CD4-positive, alpha-beta T cell (primary cell): ENCODE measurements around the gene DYNC1I2. TPM values are rescaled to one million over a fixed set of nuclear protein-coding genes. Genes with fewer than 3 reads are reported as not detected.

ENCODE experiments used
- ATAC-seq: fragments of 200-7000 bp; cut with Tn5 transposase; one replicate; pipeline ENCODE4 v1.10.0; 2022; ENCODE audit warnings: mild to moderate bottlenecking; ENCODE audit not compliant: poor library complexity
- CTCF ChIA-PET: fragments of 350-600 bp; sonication (Branson Sonifier 250); formaldehyde crosslinking; loops from one replicate; lab custom pipeline; 2021; ENCODE audit warnings: antibody characterized with exemption, inconsistent platforms; lab: Charles Lee
- POLR2A ChIA-PET: fragments of 350-600 bp; sonication (Branson Sonifier 250); formaldehyde crosslinking; loops from one replicate; lab custom pipeline; 2021; ENCODE audit warnings: antibody characterized with exemption, inconsistent platforms; lab: Charles Lee
- DNase-seq, 14 experiments: peaks; one replicate each; pipeline ENCODE4 v3.0.0-alpha.2; 2013 to 2020; ENCODE audit warnings: mixed read lengths in 2 of 14
- H3K27ac ChIP-seq, 2 donors: one replicate each; pipeline versions ENCODE4 v1.5.1 to v1.7.0; 2013; ENCODE audit warnings: low read length in 2 of 2, low read depth in 1 of 2, mild to moderate bottlenecking in 1 of 2
- H3K27me3 ChIP-seq, 2 experiments: 1 replicate in 1 of 2; 2 replicates in 1 of 2; pipeline versions ENCODE4 v1.6.1 to v1.7.0; 2013; ENCODE audit warnings: low read length in 2 of 2, control low read depth in 1 of 2, mild to moderate bottlenecking in 1 of 2, moderate library complexity in 1 of 2; ENCODE audit not compliant: insufficient read depth in 2 of 2, control insufficient read depth in 1 of 2
- H3K36me3 ChIP-seq: one replicate; pipeline ENCODE4 v1.6.1; 2013; ENCODE audit warnings: low read length, control low read depth; ENCODE audit not compliant: insufficient read depth
- H3K4me1 ChIP-seq: one replicate; pipeline ENCODE4 v1.6.1; 2013; ENCODE audit warnings: low read length, control low read depth; ENCODE audit not compliant: insufficient read depth
- H3K4me3 ChIP-seq: one replicate; pipeline ENCODE4 v1.5.1; 2013; ENCODE audit warnings: mild to moderate bottlenecking, low read length, moderate library complexity
- H3K9me3 ChIP-seq, 2 experiments: 1 replicate in 1 of 2; 2 replicates in 1 of 2; pipeline versions ENCODE4 v1.6.1 to v1.7.0; 2013; ENCODE audit warnings: low read length in 2 of 2, mild to moderate bottlenecking in 2 of 2, control low read depth in 1 of 2, moderate library complexity in 1 of 2; ENCODE audit not compliant: control insufficient read depth in 1 of 2, insufficient read depth in 1 of 2
- H3K27ac Mint-ChIP-seq: one replicate; pipeline ENCODE4 v1.8.0; 2020; ENCODE audit warnings: mixed read lengths
- H3K27me3 Mint-ChIP-seq: one replicate; pipeline ENCODE4 v1.8.0; 2021; ENCODE audit warnings: mixed read lengths
- H3K36me3 Mint-ChIP-seq: one replicate; pipeline ENCODE4 v1.8.0; 2021; ENCODE audit warnings: low read depth, mixed read lengths
- H3K4me1 Mint-ChIP-seq: one replicate; pipeline ENCODE4 v1.8.0; 2021; ENCODE audit warnings: low read depth, mixed read lengths
- H3K4me3 Mint-ChIP-seq: one replicate; pipeline ENCODE4 v1.8.0; 2020; ENCODE audit warnings: mild to moderate bottlenecking, mixed read lengths
- H3K9me3 Mint-ChIP-seq: one replicate; pipeline ENCODE4 v1.8.0; 2020; ENCODE audit warnings: mixed read lengths
- CTCF ChIP-seq: fragments of 200-600 bp; IDR thresholded peaks from one replicate; pipeline ENCODE4 v1.8.0; 2022; ENCODE audit warnings: antibody characterized with exemption, mild to moderate bottlenecking
- intact Hi-C, 2 experiments: fragments of 100-400 bp; cut with DNase I in 1 of 2; cut with micrococcal nuclease in 1 of 2; formaldehyde crosslinking; loops; one replicate each; pipeline versions ENCODE4 v1.15.1 to v1.9.0; 2023 to 2025; cut with DNase I, micrococcal nuclease
- total RNA-seq, 174 experiments: library from RNA in 2 of 174; stranded (reverse) in 2 of 174; gene quantifications; one replicate each; pipeline ENCODE4 v1.2.3 and lab custom pipeline; 2021 to 2026

DYNC1I2 gene
- total RNA-seq, 2 experiments from 2014 or later, result 10.5 to 11.6 TPM

DNA sequence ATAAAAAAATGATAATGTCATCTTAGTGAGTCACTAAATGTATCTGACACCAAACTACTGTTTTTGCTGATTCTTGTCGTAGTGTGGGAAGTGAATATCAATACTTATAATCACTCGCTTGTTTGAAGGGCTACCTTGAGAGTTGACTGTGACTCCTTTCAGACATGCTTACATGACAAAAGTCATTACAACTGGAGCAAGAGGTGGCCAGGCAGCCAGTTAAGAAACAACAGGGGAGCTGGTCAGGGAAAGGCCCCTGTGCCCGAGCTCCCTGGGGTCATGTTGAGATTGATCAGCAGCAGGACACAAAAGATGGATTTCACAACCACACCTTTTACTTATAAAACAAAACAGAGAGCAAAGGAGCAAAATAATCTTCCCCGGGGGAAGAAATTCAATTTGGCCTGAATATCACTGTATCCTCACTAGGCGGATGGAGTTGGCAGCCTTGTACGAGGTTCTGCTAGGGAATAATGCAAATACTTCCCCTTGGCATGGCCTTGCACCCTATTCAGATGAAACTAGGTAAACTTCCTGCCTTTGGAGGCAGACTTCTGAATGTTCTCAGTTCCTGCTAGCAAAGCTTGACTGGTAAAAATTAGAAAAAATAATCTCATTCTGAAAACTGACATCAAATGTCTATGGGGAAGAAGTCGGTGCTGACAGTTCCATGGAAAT, 101.2 kb downstream of the DYNC1I2 start:
- Histone ChIP-seq H3K36me3 (peaks cover 71% of the 10 kb centered on the region), H3K4me1 (no peaks in the 10 kb centered on the region), H3K4me3 (no peak overlapping the region), H3K9me3 (no peaks in the 10 kb centered on the region), H3K27ac (no peak overlapping the region), H3K27me3 (no peaks in the 10 kb centered on the region)
- Mint-ChIP-seq H3K9me3 (no peaks in the 10 kb centered on the region), H3K27ac (no peak overlapping the region), H3K27me3 (no peaks in the 10 kb centered on the region), H3K4me1 (no peaks in the 10 kb centered on the region), H3K4me3 (no peak overlapping the region), H3K36me3 (peaks cover 90% of the 10 kb centered on the region)
- ChIA-PET CTCF (no interaction called here), POLR2A (no interaction called here)
- intact Hi-C loops, result no loop called here
- ATAC-seq, result no peak
- DNase-seq, result no peak
- no peak for TF ChIP-seq CTCF

DNA sequence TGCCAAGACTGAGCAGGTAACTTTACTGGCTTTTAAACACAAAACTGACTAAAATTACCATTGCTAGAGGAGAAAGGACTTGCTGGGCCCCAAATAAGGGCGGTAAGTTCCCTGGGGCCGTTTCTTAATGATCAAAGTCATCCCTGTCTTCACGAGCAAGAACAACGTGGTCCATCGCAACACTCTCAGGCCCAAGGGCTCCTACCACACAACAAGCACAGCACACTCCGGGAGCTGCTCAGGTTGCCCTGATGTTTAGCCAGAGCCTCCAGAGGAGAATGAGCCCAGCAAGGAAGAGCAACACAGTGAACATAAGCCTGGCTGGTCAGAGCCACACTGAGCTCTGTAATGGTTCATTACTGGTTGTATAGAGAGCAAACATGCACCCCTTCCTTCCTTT, 102.7 kb downstream of the DYNC1I2 start:
- no peak overlapping the region for H3K27ac Mint-ChIP-seq

DNA sequence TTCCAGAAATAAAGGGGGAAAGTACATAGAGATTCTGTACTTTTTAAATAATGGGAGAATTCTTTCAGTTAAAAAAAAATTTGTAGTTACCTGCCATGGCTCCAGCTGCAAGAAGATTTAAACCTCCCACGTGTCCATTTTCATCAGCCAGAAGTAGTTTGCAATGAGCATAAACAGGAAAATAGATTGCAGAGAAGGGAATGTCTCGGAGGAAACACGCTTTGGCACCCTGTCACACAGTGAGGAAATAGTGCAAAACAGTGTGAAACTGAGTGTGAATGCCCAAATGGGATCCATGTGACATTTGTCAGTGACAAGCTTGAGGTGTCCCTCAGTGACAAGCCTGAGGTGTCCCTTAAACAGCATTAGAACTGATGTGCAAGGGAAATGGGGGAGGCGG, 104.1 kb downstream of the DYNC1I2 start:
- CTCF ChIA-PET, result no interaction called here
- intact Hi-C loops, result no loop called here
- POLR2A ChIA-PET, result no interaction called here
- Histone ChIP-seq H3K4me3 (no peak overlapping the region), H3K27ac (no peak overlapping the region), H3K27me3 (no peaks in the 10 kb centered on the region), H3K4me1 (no peaks in the 10 kb centered on the region), H3K9me3 (no peaks in the 10 kb centered on the region), H3K36me3 (peaks cover 53% of the 10 kb centered on the region)
- Mint-ChIP-seq H3K27me3 (no peaks in the 10 kb centered on the region), H3K36me3 (peaks cover 82% of the 10 kb centered on the region), H3K4me1 (peaks cover 15% of the 10 kb centered on the region), H3K9me3 (no peaks in the 10 kb centered on the region), H3K27ac (no peak overlapping the region), H3K4me3 (no peak overlapping the region)
- no peak for TF ChIP-seq CTCF
- DNase-seq, result no peak
- ATAC-seq, result no peak

More for the DNA sequence above, 102.7 kb downstream of the DYNC1I2 start:
- Mint-ChIP-seq H3K4me1 (peaks cover 2% of the 10 kb centered on the region), H3K36me3 (peaks cover 87% of the 10 kb centered on the region), H3K27me3 (no peaks in the 10 kb centered on the region), H3K4me3 (no peak overlapping the region), H3K9me3 (no peaks in the 10 kb centered on the region)
- no peak for TF ChIP-seq CTCF
- no peak for DNase-seq
- Histone ChIP-seq H3K27ac (no peak overlapping the region), H3K9me3 (no peaks in the 10 kb centered on the region), H3K4me3 (no peak overlapping the region), H3K27me3 (no peaks in the 10 kb centered on the region), H3K36me3 (peaks cover 62% of the 10 kb centered on the region), H3K4me1 (no peaks in the 10 kb centered on the region)
- ChIA-PET POLR2A (no interaction called here), CTCF (no interaction called here)
- intact Hi-C loops, result no loop called here
- no peak for ATAC-seq
